ENCODE measurements around the gene GTF3C5.

DNA sequence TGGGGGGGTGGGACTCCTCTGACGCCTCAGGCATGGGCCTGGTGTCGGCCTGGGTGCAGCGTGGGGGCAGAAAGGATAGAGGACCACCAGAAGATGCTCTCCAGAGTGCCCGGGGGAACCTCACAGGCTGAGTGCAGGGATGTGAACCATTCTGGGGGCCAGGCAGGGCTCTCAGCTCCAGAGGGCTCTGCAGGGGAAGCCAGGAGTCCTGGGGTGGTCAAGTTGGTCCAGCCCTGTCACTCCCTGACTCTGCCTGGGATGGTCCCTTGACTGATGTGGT, 45.8 kb upstream of the GTF3C5 start:
- TF ChIP-seq EZH2phosphoT487 (IDR thresholded peaks at IDR 0.05; ENCODE audit: low read depth, severe bottlenecking, unreplicated experiment) (no peak), EZH2 (IDR thresholded peaks at IDR 0.05; ENCODE audit: borderline replicate concordance) (no peak)
- TF ChIP-seq, protein P1, sequence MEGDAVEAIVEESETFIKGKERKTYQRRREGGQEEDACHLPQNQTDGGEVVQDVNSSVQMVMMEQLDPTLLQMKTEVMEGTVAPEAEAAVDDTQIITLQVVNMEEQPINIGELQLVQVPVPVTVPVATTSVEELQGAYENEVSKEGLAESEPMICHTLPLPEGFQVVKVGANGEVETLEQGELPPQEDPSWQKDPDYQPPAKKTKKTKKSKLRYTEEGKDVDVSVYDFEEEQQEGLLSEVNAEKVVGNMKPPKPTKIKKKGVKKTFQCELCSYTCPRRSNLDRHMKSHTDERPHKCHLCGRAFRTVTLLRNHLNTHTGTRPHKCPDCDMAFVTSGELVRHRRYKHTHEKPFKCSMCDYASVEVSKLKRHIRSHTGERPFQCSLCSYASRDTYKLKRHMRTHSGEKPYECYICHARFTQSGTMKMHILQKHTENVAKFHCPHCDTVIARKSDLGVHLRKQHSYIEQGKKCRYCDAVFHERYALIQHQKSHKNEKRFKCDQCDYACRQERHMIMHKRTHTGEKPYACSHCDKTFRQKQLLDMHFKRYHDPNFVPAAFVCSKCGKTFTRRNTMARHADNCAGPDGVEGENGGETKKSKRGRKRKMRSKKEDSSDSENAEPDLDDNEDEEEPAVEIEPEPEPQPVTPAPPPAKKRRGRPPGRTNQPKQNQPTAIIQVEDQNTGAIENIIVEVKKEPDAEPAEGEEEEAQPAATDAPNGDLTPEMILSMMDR (IDR thresholded peaks at IDR 0.05; ENCODE audit: poor library complexity): no peak

Measured in hepatocyte (in vitro differentiated cells).